ENCODE results near the gene GSG1L.
A peak's percentile ranks its signal among the peaks of the same experiment; 100 is the strongest.
"Not testable (repeated sequence)": the region's sequence is repeated elsewhere in the genome, so short reads cannot be mapped to it uniquely, and the experiment has no call there.

Gene GSG1L

DNA sequence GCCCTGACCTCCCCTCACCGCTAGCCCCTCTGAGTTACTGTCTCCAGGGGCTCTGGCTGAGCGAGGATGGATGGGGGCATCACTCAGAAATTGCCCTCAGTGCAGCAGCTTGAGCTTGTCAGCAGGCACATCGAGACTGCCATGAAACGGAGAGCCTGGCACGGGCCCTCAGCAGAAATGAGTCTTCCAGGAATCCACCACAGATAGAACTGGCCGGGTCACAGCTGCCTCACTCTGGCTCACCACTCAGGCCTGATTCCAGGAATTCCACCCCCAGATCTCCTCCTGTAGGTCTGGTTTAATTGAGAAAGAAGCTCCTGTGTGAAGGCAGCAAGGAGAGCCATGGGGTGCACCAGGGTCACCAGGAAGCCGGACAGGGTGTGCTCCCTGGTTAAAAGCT lies 85.5 kb downstream of the GSG1L start:
- no peak for DNase-seq

DNA sequence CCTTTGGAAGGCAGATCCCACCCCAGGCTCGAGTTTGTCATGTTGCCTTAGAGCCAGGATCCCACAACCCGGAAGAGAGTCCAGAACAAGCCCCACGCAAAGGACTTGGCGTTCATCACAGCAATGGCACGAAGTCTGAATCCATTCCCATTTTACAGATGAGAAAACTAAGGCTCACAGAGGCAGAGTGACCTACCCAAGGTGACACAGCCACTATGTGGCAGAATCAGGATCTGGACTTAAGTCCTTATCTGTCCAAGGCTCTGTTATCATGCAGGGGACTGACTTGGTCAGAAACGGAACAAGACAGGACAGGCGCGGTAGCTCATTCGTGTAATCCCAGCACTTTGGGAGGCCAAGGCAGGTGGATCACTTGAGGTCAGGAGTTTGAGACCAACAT lies 86.5 kb downstream of the GSG1L start:
- no peak for DNase-seq

GRCh38 chr16:27974896-27975540 lies 88.5 kb downstream of the GSG1L start:
- no peak for DNase-seq

- no peak for DNase-seq
These were observed 89.8 kb downstream of the GSG1L start for GRCh38 chr16:27973678-27974077.

DNA sequence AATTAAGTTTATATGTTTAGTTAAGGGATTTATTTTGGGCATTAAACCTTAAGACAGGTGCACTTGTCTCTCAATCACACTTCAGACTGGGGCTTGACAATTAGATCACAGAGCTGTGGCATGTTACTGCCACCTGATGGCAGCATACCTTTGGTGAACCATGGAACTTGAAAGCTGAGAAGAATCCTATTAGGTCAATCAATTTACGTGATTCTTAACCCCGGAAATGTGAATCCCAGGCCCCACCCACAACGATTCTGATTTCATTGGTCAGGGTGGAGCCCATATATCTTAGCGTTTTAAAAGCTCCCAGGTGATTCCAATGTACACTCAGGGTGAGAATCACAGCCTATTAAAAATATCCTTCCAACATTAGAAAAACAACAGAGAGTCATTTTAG lies 91.0 kb downstream of the GSG1L start:
- peak; percentile 5 for DNase-seq

DNA sequence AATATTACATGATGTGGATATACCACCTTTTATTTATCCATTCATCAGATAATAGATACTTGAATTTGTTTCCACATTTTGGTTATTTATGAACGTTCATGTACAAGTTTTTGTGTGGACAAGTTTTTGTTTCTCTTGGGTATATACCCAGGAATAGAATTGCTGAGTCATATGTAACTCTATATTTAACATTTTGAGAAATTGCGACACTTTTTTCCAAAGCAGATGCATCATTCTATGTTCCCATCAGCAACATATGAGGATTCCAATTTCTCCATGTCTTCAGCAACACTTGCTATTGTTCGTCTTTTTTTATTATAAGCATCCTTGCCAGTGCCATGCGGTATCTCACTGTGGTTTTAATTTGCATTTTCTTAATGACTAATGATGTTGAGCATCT lies 93.9 kb downstream of the GSG1L start:
- DNase-seq, result no peak

GRCh38 chr16:27967169-27967568 lies 96.3 kb downstream of the GSG1L start:
- no peak for DNase-seq

GRCh38 chr16:27966756-27967155 lies 96.8 kb downstream of the GSG1L start:
- DNase-seq, result no peak

DNA sequence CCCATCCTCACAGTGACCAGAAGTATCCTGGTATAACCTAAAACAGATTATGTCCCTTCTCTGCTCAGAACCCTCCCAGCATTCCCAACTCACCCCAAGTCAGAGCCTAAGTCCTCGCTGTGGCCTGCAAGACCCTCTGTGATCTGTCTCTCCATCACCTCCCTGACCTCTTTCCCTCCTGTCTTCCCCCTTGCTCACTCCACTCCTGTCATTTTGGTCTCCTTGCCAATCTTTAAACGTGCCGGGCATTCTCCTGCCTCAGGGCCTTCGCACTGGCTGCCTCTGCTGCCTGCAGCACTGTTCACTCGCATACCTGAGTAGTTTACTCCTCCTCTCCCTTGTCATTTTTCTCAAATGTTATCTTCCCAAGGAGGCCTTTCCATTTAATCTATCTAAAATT lies 97.7 kb downstream of the GSG1L start:
- no peak for DNase-seq

- DNase-seq, result no peak
These were observed 100.0 kb downstream of the GSG1L start for GRCh38 chr16:27963471-27963965.

- DNase-seq, result no peak
These were observed 101.3 kb downstream of the GSG1L start for GRCh38 chr16:27962197-27962596.

DNA sequence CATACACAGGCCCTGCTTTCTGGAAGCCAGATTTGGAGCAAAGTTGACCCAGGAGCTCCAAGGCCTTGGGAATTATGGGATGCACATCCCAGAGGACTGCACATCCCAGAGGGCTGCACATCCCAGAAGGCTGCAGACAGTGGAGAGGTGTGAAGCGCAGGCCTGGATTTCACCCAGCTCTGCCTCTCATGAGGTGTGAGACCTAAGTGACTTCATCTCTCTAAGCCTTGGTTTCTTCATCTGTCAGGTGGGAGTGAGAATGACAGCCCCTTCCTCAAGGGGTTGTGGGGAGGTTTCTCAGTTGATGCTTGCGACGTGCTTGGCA lies 102.3 kb downstream of the GSG1L start:
- no peak for DNase-seq

GRCh38 chr16:27960619-27961295 lies 102.8 kb downstream of the GSG1L start:
- no peak for DNase-seq

GRCh38 chr16:27959914-27960313 lies 103.6 kb downstream of the GSG1L start:
- no peak for DNase-seq

GRCh38 chr16:27954191-27954590 lies 109.3 kb downstream of the GSG1L start:
- no peak for DNase-seq

- no peak for DNase-seq
These were observed 110.7 kb downstream of the GSG1L start for GRCh38 chr16:27952811-27953210.

- DNase-seq, result no peak
These were observed 111.9 kb downstream of the GSG1L start for GRCh38 chr16:27951489-27952120.

DNA sequence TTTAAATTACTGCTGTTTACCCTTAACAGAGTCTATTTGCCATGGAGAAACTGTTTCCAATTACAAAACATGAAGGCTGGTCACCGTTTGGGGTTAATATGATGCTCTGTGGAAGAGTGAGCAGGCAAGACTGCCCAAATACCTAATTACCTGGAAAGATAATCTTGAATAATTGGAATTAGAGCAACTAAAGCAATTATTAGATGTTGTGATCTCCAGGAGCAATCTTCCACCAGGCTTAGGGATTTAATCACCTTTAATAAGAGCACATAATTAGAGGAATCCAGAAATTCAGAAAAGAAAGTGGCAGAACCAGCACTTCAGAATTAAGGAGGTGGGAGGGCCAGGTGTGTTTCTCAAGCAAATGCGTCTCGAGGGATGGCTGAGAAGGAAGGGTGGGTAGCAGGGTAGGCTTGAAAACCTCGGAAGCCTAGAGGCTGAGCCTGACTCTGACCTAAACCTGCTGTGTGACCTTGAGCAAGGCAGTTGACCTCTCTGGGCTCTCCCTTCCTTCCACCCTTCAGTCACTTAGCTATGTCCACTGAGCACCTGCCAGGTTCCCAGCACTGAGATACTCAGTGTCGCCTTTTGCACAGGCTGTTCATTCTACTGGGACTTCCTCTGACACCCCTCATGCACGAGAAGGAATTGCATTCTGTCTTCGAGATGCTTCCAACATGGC lies 113.2 kb downstream of the GSG1L start:
- DNase-seq, result no peak

DNA sequence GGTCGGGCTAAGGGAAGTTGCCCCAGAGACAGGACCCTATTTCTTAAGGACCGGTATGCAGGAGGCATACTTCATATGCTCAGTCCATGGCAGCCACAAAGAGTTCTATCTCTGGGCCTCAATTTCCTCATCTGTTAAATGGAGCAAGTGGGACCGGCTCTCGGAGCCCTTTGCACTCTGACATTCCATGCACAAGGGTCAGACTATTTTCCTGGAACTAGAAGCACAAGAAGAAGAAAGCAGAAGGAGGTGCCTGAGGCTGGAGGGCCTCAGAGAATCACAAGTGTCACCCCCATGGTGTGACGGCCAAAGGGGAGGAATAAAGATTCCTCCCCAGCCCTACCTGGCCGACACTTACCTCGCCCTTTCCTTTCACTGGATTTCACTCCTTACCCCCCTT lies 115.8 kb downstream of the GSG1L start:
- no peak for DNase-seq

GRCh38 chr16:27945233-27945973 lies 118.1 kb downstream of the GSG1L start:
- DNase-seq, result no peak

- DNase-seq, result no peak
These were observed 119.7 kb downstream of the GSG1L start for GRCh38 chr16:27943766-27944165.

DNA sequence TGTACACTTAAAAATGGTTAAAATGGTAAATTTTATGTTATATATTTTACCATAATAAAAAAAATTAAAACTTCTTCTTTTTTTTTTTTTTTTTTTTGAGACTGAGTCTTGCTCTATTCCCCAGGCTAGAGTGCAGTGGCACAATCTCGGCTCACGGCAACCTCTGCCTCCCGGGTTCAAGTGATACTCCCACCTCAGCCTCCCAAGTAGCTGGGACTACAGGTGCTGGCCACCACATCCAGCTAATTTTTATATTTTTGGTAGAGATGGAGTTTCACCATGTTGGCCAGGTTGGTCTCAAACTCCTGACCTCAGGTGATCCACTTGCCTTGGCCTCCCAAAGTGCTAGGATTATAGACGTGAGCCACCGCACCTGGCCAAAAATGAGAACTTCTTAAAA lies 121.4 kb downstream of the GSG1L start:
- DNase-seq, result not testable (repeated sequence)

- DNase-seq, result no peak
These were observed 128.4 kb downstream of the GSG1L start for GRCh38 chr16:27935076-27935475.
